Kidney (tissue), 14 donors: Measurements from ENCODE around the gene ACOX2. TPM values are rescaled to one million over a fixed set of nuclear protein-coding genes. Genes with fewer than 3 reads are reported as not detected.

Experiments
- DNase-seq, 5 donors: peaks; one replicate each; pipeline ENCODE4 v3.0.0-alpha.2; 2013 to 2020
- FAIRE-seq: peaks from 2 replicates; lab custom pipeline; 2012; peaks lifted over from hg19 to GRCh38; lab: Jason Lieb, UNC
- H3K27ac ChIP-seq, 2 donors: one replicate each; pipeline ENCODE4 v1.7.0; 2013; ENCODE audit warnings: low read depth in 2 of 2, low read length in 2 of 2, inconsistent platforms in 1 of 2
- H3K27me3 ChIP-seq: one replicate; pipeline ENCODE4 v1.7.1; 2013; ENCODE audit warnings: low read length, inconsistent platforms; ENCODE audit not compliant: control insufficient read depth, insufficient read depth
- H3K36me3 ChIP-seq, 3 donors: one replicate each; pipeline versions ENCODE4 v1.7.0 to v1.7.1; 2013; ENCODE audit warnings: low read length in 3 of 3, control low read depth in 1 of 3, inconsistent platforms in 1 of 3; ENCODE audit not compliant: insufficient read depth in 3 of 3, control insufficient read depth in 2 of 3
- H3K4me1 ChIP-seq, 3 donors: one replicate each; pipeline versions ENCODE4 v1.7.0 to v1.7.1; 2013; ENCODE audit warnings: low read length in 3 of 3, inconsistent platforms in 1 of 3, low read depth in 1 of 3; ENCODE audit not compliant: control insufficient read depth in 2 of 3, insufficient read depth in 2 of 3
- H3K4me3 ChIP-seq, 3 donors: one replicate each; pipeline versions ENCODE4 v1.7.0 to v1.8.1; 2013; ENCODE audit warnings: low read length in 3 of 3, control low read depth in 1 of 3, inconsistent platforms in 1 of 3
- H3K9ac ChIP-seq, 3 donors: one replicate each; pipeline versions ENCODE4 v1.7.0 to v1.7.1; 2013; ENCODE audit warnings: low read length in 3 of 3, control low read depth in 1 of 3, inconsistent platforms in 1 of 3
- H3K9me3 ChIP-seq, 3 donors: one replicate each; pipeline versions ENCODE4 v1.7.0 to v1.7.1; 2013; ENCODE audit warnings: low read length in 3 of 3, control low read depth in 1 of 3, inconsistent platforms in 1 of 3; ENCODE audit not compliant: control insufficient read depth in 2 of 3, insufficient read depth in 1 of 3
- CTCF ChIP-seq: IDR thresholded peaks from 3 replicates; pipeline ENCODE4 v1.5.1; 2012; ENCODE audit warnings: mild to moderate bottlenecking, moderate library complexity, borderline replicate concordance; ENCODE audit not compliant: insufficient read depth; ENCODE audit errors: extremely low read depth
- intact Hi-C: fragments of 100-400 bp; cut with DNase I; formaldehyde crosslinking; loops from one replicate; pipeline ENCODE4 v1.11.1; 2022
- polyA plus RNA-seq: library from polyadenylated mRNA; stranded (reverse); fragments of 350-450 nt; fragmentation: Illumina TruSeq; extraction: RNeasy Lipid Tissue Mini Kit (QIAGEN cat#74804); gene quantifications from one replicate; pipeline ENCODE4 v1.2.3, GENCODE V29; 2014; ENCODE audit warnings: low read depth, low replicate concordance; ENCODE audit not compliant: insufficient read depth
- total RNA-seq: library from RNA; stranded (reverse); fragmentation: NEBNext Ultra II Directional; extraction: Animal tissue kit (Norgen Biotek cat#: 25700); gene quantifications from one replicate; pipeline ENCODE4 v1.2.1, GENCODE V29; 2021
- donor health status: control.
- donor health status: control.
- donor health status: control.
- donor health status: control.
- donor health status: control.
- donor health status: DM: yes; HTN: yes; CAD: no.
- donor health status: Normal renal cell carcinoma (clear cell type).

Gene ACOX2
- total and polyA plus RNA-seq, 2 donors from 2014 or later: 18.6 to 85.5 TPM

GRCh38 chr3:58565621-58566397, 28.8 kb upstream of the ACOX2 start:
- Histone ChIP-seq H3K27ac (no peak overlapping the region), H3K4me3 (no peak overlapping the region), H3K9me3 (no peaks in the 10 kb centered on the region), H3K36me3 (peaks cover 0 to 2% (median 0%) of the 10 kb centered on the region in 3 donors), H3K4me1 (peaks cover 0 to 6% (median 0%) of the 10 kb centered on the region in 3 donors), H3K9ac (no peak overlapping the region), H3K27me3 (no peaks in the 10 kb centered on the region)
- no peak for TF ChIP-seq CTCF
- intact Hi-C loops: loop anchor here (5.0 kb wide), 1 partner anchor 66 kb away; no protein-coding TSS in a partner anchor
- DNase-seq (peak in 3 of 5 donors; percentile 44 to 57 (median 48)), FAIRE-seq (no peak)

GRCh38 chr3:58564456-58565160, 27.6 kb upstream of the ACOX2 start:
- TF ChIP-seq CTCF: no peak
- Histone ChIP-seq H3K36me3 (peaks cover 0 to 2% (median 0%) of the 10 kb centered on the region in 3 donors), H3K27ac (no peak overlapping the region), H3K9ac (no peak overlapping the region), H3K27me3 (no peaks in the 10 kb centered on the region), H3K4me1 (peaks cover 0 to 8% (median 0%) of the 10 kb centered on the region in 3 donors), H3K4me3 (no peak overlapping the region), H3K9me3 (no peaks in the 10 kb centered on the region)
- DNase-seq: peak in 1 of 5 donors; percentile 41
- FAIRE-seq: no peak
- intact Hi-C loops: loop anchor here (5.0 kb wide), 1 partner anchor 68 kb away; no protein-coding TSS in a partner anchor

- Histone ChIP-seq H3K9ac (no peak overlapping the region), H3K27me3 (no peaks in the 10 kb centered on the region), H3K27ac (no peak overlapping the region), H3K9me3 (no peaks in the 10 kb centered on the region), H3K4me1 (peaks cover 0 to 6% (median 0%) of the 10 kb centered on the region in 3 donors), H3K36me3 (peaks cover 0 to 2% (median 0%) of the 10 kb centered on the region in 3 donors), H3K4me3 (no peak overlapping the region)
- intact Hi-C loops: no loop called here
- FAIRE-seq (no peak), DNase-seq (no peak)
- TF ChIP-seq CTCF: no peak
Measured at GRCh38 chr3:58564054-58564453, 27.1 kb upstream of the ACOX2 start.
